ENCODE results near the gene FOXN1.

FOXN1 gene

DNA sequence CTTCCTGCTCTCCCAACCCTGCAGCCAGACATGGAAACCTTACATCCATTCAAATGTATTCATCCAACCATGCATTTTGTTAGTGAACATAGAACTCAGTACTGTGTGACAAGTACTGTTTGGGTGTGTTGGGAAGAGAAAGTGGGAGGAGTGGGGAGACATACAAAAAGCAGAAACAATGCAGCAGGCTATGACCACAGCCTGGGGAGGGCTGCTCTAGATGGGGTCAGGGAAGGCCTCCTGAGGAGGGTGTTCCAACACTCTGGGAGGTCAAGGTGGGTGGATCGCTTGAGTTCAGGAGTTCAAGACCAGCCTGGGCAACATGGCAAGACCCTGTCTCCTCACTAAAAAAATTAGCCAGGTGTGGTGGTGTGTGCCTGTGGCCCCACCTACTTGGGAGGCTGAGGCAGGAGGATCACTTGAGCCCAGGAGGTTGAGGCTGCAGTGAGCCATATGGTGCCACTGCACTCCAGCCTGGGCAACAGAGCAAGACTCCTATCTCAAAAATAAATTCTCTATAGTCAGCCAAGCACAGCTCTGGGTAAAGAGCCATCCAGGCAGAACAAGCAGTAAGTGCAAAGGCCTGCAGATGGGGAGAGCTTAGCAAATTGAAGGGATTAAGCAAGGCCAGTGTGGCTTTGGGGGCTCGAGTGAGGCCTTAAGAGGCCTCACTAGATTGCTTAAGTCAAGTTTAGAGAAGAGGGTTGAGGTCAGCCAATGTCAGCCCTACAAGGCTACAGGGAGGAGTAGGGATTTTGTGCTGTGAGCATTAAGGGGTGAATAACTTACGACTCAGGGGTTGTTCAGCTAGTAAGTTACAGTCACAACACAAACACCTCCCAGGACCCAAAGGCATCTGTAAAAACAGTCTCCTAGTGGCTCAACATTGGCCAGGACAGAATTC, 27.2 kb upstream of the FOXN1 start:
- no peak for DNase-seq (ENCODE audit: low spot score)

DNA sequence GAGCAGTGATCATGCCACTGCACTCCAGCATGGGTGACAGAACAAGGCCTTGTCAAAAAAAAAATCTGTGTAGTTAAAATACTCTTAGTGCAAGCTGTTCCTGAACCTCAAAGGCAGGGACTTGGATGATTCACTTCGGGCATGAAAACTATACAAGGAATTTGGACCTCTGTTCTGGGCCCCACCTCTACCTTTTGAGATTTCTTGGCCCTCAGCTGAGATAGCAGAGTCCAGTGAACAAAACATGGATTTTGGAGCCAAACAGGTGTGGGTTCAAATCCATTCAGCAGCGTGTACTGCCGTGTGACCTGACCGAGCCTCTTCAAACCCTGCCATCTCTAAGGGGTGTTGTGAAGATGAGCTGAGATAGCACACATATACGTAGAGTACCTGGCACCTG, 25.9 kb upstream of the FOXN1 start:
- DNase-seq (ENCODE audit: low spot score) = no peak

DNA sequence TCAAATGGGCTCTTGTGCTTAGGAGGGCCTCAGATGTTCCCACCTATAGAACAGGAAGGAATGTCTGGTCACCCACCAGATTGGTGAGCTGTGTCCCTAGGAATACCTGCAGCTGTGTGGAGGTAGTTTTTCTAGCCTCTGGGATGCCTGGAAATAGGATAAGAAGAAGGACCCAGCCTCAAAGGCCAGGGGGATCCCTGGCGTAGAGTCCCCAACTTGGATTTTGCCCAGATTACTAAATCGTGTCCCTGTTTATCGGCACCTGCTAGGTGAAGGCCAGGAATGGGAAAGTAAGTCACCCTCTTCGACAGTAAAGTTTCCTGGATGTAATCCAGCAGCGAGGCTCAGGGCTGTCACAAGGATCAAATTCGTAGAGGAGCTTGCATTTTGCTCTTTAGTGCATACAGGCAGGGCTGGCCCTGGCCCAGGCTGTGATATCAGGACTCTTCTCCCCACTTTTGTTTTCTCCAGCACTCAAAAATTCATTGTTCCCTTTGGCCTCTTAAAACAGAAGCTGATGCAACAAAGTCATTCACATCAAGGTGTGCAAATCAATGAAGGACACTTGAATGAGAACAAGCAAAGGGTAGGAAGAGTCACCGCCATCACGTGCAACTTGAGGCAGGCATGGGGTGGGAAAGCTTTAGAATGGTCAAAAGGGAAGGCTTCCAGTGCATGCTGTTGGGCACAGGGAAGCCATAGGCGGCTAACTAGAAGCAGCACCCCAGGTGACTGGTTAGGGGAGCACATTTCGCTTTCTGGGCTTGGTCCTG, 25.2 kb upstream of the FOXN1 start:
- DNase-seq (ENCODE audit: low spot score) = no peak

DNA sequence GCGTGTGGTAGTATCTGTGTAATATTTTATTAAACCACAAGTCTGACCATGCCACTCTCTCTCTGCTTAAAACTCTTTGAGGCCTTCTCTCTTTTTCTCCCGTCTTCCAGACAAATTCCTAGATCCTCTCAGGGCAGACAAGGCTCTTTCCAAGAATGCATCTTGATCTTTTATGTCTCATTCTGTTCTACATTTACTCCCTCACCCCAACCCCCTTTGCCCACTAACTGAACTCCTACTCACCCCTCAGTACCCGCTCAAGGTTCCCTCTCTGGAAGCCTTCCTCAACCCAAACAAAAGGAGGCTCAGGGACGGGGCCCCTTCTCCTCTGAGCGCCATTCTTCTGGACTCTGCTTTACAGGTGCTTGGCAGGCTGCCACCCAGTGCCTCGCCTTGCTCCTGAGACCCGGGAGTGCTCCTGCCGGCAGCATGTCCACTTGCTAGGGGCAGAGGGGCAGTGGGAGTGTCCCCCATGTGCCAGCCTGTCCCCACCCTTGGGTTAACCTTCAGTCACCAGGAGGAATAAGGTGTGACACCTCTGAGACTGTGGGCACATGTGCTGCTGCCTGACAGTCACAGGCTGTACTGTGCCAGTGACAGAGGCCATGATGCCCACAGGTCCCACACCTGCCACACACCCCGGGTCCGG, 23.5 kb upstream of the FOXN1 start:
- DNase-seq (ENCODE audit: low spot score) = no peak

GRCh38 chr17:28484296-28484695, 21.9 kb upstream of the FOXN1 start:
- no peak for DNase-seq (ENCODE audit: low spot score)

DNA sequence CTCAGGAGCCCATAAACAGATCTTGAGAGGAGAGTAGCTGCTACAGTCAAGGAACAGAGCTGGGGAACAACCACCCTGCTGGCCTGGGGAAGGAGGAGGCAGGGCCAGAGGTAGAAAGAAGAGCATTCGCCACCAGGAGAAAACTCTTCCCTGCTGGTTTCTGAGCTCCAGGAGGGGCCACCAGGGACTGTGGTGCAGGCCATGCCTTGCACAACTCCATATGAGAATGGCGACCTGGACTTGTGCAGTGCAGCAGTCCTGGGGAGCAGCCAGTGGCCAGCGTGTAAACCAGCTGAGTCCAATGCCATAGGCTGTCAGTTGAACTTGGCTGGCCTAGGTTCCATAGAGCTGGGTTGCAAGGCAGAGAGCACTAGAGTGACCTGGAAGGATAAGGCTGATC, 21.1 kb upstream of the FOXN1 start:
- DNase-seq (ENCODE audit: low spot score) = no peak

- DNase-seq (ENCODE audit: low spot score) = no peak
Observed at GRCh38 chr17:28487881-28488532, 18.1 kb upstream of the FOXN1 start.

DNA sequence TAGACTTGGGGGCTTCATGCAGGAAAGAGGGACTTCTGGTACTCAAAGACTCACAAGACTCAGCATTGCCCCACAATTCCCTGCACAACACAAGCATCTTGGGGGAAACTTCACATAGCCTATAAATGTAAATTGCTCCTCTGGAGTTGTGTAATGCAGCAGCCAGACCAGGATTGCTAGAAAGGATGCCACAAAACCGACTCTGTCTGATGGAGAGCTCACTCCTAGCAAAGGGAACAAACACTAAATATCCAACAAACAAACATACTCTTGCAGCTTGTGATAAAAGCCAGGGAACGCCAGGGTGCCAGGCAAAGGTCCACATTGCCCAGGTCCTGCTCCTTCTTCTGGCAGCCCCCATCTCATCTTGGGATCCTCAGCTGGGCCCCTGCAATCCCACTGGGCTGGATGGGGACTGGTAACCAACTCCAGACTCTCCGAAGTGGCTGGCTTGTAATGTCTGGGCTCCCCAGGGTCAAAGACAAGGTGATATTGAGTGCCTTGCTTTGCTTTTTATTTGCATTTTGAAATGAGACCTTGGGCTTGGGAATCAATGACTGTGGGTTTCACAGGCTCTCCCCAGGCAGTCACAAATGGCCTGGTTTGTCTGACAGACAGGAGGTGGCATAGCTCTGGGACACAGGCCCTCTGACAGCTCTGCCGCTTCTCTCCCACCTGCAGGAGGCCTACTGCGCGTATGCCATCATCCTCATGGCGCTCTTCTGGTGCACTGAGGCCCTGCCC, 17.4 kb upstream of the FOXN1 start:
- no peak for DNase-seq (ENCODE audit: low spot score)

DNA sequence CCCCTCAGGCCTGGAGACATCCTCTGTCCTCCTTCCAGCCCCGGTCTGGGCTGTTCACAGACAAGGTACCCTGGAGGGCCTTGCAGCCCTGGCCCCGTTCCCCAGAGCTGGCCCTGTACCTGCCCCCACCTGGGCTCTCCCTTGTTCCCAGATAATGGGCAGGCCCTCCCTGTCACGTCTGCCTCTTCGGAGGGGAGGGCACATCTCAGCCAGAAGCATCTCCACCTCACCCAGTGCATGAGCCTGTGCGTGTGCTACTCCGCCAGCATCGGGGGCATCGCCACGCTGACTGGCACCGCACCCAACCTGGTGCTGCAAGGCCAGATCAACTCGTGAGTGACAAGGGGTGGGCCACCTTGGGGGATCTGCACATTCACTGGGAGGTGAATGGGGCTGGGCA, 14.9 kb upstream of the FOXN1 start:
- no peak for DNase-seq (ENCODE audit: low spot score)

DNA sequence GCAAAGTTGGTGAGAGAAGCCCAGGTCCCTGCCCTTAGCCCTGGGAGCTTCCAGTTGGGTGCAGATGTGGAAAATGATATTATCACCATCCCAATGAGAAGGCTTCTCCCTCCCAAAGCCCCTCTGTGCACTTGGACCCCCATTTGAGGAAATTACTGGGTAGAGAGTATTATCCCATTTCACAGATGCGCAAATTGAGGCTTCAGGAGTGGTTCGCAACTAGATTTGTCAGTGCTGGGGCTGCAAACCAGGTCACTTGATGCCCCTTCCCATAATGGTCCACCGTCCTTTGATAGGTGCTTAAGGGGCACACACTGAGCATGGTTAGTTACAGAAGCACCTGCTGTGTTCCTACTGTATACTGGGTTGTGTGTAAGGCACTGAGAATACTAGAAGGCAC, 14.3 kb upstream of the FOXN1 start:
- DNase-seq (ENCODE audit: low spot score) = no peak

GRCh38 chr17:28492352-28493310, 13.5 kb upstream of the FOXN1 start:
- DNase-seq (ENCODE audit: low spot score) = peak; percentile 19

- DNase-seq (ENCODE audit: low spot score) = no peak
Observed at GRCh38 chr17:28493460-28493859, 12.7 kb upstream of the FOXN1 start.

DNA sequence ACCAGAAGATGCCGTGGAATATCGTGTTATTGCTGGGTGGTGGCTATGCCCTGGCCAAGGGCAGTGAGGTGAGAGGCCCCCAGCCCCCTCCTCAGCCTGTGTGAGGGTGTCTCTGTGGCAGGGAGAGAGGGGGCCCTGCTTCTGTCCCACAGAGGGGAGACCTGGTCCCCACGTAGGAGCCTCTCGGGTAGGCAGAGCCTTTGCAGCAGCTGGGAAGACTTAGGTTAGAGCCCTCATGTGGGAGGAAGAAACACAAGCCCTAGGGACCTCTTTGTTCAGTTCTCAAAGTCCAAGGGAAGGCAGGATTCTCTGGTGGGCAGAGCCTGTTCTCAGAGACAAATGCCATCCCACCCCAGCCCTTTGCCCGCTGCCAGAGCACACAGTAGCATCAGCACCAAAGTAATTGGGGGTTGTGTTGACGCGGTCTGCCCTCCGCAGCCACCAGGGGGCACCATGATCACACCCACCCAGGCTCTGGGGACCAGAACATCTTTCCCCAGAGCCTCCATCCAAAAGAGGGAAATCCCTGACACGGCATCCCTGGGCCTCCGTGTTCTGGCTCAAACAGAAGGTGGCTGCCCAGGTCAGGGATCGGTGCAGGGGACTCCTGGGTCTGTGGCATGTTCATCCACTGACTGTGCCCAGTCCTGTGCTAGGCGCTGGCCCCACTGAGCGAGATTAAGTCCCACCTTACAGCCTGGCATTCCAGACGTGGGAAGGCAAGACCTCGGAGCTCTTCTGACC, 11.5 kb upstream of the FOXN1 start:
- peak; percentile 75 for DNase-seq (ENCODE audit: low spot score)

- DNase-seq (ENCODE audit: low spot score) = no peak
Observed at GRCh38 chr17:28495635-28496034, 10.5 kb upstream of the FOXN1 start.

- no peak for DNase-seq (ENCODE audit: low spot score)
Observed at GRCh38 chr17:28497931-28498330, 8.2 kb upstream of the FOXN1 start.

DNA sequence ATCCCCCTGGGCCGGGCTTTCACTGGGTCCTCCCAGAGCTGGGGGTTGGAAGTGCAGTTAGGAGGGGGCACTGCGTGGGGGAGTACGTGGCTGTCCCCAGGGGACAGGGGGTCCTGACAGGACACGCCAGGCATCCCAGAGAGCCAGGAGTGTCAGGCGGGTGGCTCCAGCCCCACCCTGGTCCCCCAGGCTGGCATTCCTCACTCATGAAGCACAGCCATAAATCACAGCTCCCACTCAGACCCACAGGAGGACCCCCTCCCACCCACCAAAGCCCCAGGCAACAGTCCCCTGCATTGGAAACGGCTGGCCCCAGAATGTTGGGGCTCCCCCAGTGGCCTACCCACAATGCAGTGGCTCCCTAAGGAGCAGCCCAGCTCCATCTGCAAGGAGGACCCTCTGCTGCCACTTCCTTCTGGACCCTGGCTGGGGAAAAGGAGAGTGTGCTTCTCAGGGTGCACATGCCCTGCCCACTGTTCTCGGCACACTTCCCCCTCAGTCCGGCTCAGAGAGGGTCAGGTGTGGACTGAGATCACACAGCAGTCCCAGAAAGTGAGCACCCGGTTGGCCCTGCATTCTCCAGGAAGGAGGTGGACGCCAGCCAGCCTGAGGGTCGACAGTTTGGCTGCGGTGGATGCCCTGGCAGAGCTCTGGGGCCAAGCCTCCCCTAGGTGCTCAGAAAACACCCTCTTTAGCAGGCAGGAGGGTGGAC, 7.3 kb upstream of the FOXN1 start:
- no peak for DNase-seq (ENCODE audit: low spot score)

- no peak for DNase-seq (ENCODE audit: low spot score)
Observed at GRCh38 chr17:28499364-28499664, 6.8 kb upstream of the FOXN1 start.

DNA sequence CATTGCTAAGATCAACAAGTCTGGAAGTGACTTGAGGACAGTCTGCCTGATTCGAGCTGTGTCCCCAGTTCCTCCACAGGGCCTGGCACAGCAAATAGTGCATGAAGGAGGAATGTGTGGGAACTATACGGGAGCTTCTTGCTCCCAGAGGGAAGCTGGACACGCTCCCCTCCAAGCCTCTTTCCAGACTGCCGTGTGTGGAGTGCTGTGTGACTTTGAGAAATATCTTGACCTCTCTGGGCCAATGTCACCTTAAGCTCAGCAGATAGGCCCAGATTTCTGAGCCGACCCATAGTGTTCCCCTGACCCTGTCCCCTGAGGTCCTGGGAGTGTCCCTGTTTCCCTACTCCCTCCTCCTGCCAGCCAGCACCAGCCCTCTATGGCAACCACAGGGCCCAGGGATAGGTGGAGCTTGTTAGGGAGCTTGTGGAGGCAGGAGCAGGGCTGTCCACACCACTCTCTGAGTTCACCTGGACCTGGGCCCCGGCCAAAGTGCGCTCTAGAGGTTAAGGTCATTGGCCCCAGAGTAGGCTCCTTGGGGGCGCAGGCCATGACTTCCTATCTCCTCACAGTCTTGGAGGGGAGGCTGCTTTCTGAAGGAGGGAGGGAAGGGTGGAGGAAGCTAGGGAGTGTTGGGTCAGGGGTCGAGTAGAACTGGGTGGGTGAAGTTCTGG, 6.3 kb upstream of the FOXN1 start:
- no peak for DNase-seq (ENCODE audit: low spot score)

Measured in NAMALWA (cell line).